H1 (cell line): Measurements from ENCODE around the gene DLG5. TPM values are rescaled to one million over a fixed set of nuclear protein-coding genes. Genes with fewer than 3 reads are reported as not detected.

Experiments
- CTCF ChIA-PET: fragments of 300-600 bp; sonication (Branson Sonifier 250); formaldehyde crosslinking; loops from one replicate; lab custom pipeline; 2021; ENCODE audit not compliant: partially characterized antibody; lab: Charles Lee
- POLR2A ChIA-PET: fragments of 300-600 bp; sonication (Branson Sonifier 250); formaldehyde crosslinking; loops from one replicate; lab custom pipeline; 2021; ENCODE audit warnings: inconsistent platforms; ENCODE audit not compliant: partially characterized antibody; lab: Charles Lee
- DNase-seq, 2 experiments: peaks; one replicate each; pipeline versions ENCODE4 v3.0.0 to v3.0.0-alpha.2; 2010 to 2022; ENCODE audit warnings: low spot score in 2 of 2, low read depth in 1 of 2, mixed read lengths in 1 of 2
- FAIRE-seq: peaks from 2 replicates; lab custom pipeline; 2011; peaks lifted over from hg19 to GRCh38; lab: Jason Lieb, UNC
- H2AFZ ChIP-seq: 2 replicates; pipeline ENCODE4 v1.8.1; 2012; ENCODE audit warnings: low read length, inconsistent platforms
- H2AK5ac ChIP-seq: 2 replicates; pipeline ENCODE4 v1.6.1; 2013; ENCODE audit warnings: low read depth, low read length
- H2BK120ac ChIP-seq: replicated peaks from 2 replicates; pipeline ENCODE3; 2013; ENCODE audit warnings: low read depth, low read length, inconsistent platforms
- H2BK12ac ChIP-seq: 2 replicates; pipeline ENCODE4 v1.6.1; 2013; ENCODE audit warnings: low read depth, low read length
- H2BK15ac ChIP-seq: 2 replicates; pipeline ENCODE4 v1.6.1; 2013; ENCODE audit warnings: low read length
- H2BK20ac ChIP-seq: 2 replicates; pipeline ENCODE4 v1.6.1; 2013; ENCODE audit warnings: low read length
- H2BK5ac ChIP-seq: 2 replicates; pipeline ENCODE4 v1.6.1; 2013; ENCODE audit warnings: low read depth, low read length
- H3K14ac ChIP-seq: 2 replicates; pipeline ENCODE4 v1.6.1; 2013; ENCODE audit warnings: inconsistent platforms; ENCODE audit not compliant: insufficient read length
- H3K18ac ChIP-seq: 2 replicates; pipeline ENCODE4 v1.6.1; 2013; ENCODE audit warnings: low read length; ENCODE audit errors: extremely low read depth
- H3K23ac ChIP-seq: 2 replicates; pipeline ENCODE4 v1.6.1; 2013; ENCODE audit warnings: inconsistent platforms; ENCODE audit not compliant: insufficient read length
- H3K23me2 ChIP-seq: 2 replicates; pipeline ENCODE4 v1.6.1; 2013; ENCODE audit warnings: low read depth, low read length
- H3K27ac ChIP-seq: 2 replicates; pipeline ENCODE4 v1.6.1; 2011; ENCODE audit warnings: low read depth, low read length, inconsistent platforms
- H3K27me3 ChIP-seq, 4 experiments: replicated peaks in 1 of 4; 1 replicate in 1 of 4; 2 replicates in 3 of 4; pipeline versions ENCODE4 v1.6.1 to v1.8.1; 2011 to 2013; ENCODE audit warnings: low read length in 3 of 4, mild to moderate bottlenecking in 3 of 4, inconsistent platforms in 2 of 4, mixed read lengths in 2 of 4, moderate library complexity in 1 of 4; ENCODE audit not compliant: control insufficient read depth in 3 of 4, insufficient read depth in 3 of 4; ENCODE audit errors: extremely low read depth in 1 of 4
- H3K36me3 ChIP-seq, 4 experiments: 2 replicates each; pipeline versions ENCODE4 v1.6.1 to v1.8.1; 2011 to 2013; ENCODE audit warnings: mild to moderate bottlenecking in 4 of 4, low read length in 3 of 4, moderate library complexity in 2 of 4, control low read depth in 1 of 4, inconsistent platforms in 1 of 4; ENCODE audit not compliant: insufficient read depth in 4 of 4, control insufficient read depth in 2 of 4
- H3K4ac ChIP-seq: replicated peaks from 2 replicates; pipeline ENCODE3; 2013; ENCODE audit warnings: low read length, low read depth, mixed read lengths, inconsistent platforms; ENCODE audit not compliant: insufficient read length
- H3K4me1 ChIP-seq, 4 experiments: replicated peaks in 1 of 4; 1 replicate in 1 of 4; 2 replicates in 3 of 4; pipeline versions ENCODE4 v1.6.1 to v1.8.1; 2011 to 2013; ENCODE audit warnings: low read length in 3 of 4, inconsistent platforms in 2 of 4, mixed read lengths in 1 of 4; ENCODE audit not compliant: insufficient read depth in 4 of 4, control insufficient read depth in 3 of 4
- H3K4me2 ChIP-seq, 2 experiments: 2 replicates each; pipeline versions ENCODE4 v1.6.1 to v1.8.1; 2011 to 2013; ENCODE audit warnings: low read depth in 2 of 2, low read length in 2 of 2, control low read depth in 1 of 2, inconsistent platforms in 1 of 2, mild to moderate bottlenecking in 1 of 2; ENCODE audit not compliant: insufficient read depth in 1 of 2
- H3K4me3 ChIP-seq, 4 experiments: fragments of 200-600, 300-600 bp in 1 of 4; sonication (generic), shearing (Covaris generic), sonication (Bioruptor Twin) in 1 of 4; 2 replicates each; pipeline versions ENCODE4 v1.5.1 to v1.8.1; 2011 to 2016; ENCODE audit warnings: low read length in 4 of 4, low read depth in 3 of 4, control low read depth in 2 of 4, inconsistent platforms in 2 of 4, mild to moderate bottlenecking in 2 of 4, mixed read lengths in 1 of 4, moderate library complexity in 1 of 4; ENCODE audit not compliant: insufficient read depth in 2 of 4; ENCODE audit errors: extremely low read depth in 1 of 4
- H3K56ac ChIP-seq: replicated peaks from 2 replicates; pipeline ENCODE3; 2013; ENCODE audit warnings: low read depth, mild to moderate bottlenecking, mixed read lengths, low read length, inconsistent platforms; ENCODE audit not compliant: insufficient read length
- H3K79me1 ChIP-seq: 2 replicates; pipeline ENCODE4 v1.6.1; 2013; ENCODE audit warnings: low read depth, low read length, control low read depth
- H3K79me2 ChIP-seq, 2 experiments: 2 replicates each; pipeline versions ENCODE4 v1.6.1 to v1.8.1; 2012 to 2013; ENCODE audit warnings: low read length in 2 of 2, mild to moderate bottlenecking in 2 of 2, inconsistent platforms in 1 of 2; ENCODE audit not compliant: insufficient read depth in 2 of 2, control insufficient read depth in 1 of 2
- H3K9ac ChIP-seq, 4 experiments: replicated peaks in 1 of 4; 1 replicate in 1 of 4; 2 replicates in 3 of 4; pipeline versions ENCODE4 v1.6.1 to v1.8.1; 2011 to 2013; ENCODE audit warnings: low read depth in 3 of 4, low read length in 3 of 4, control low read depth in 2 of 4, mild to moderate bottlenecking in 2 of 4, moderate library complexity in 2 of 4, inconsistent platforms in 1 of 4; ENCODE audit errors: extremely low read depth in 1 of 4
- H3K9me3 ChIP-seq, 2 experiments: 2 replicates each; pipeline versions ENCODE4 v1.6.1 to v1.8.1; 2012 to 2013; ENCODE audit warnings: mild to moderate bottlenecking in 2 of 2, moderate library complexity in 2 of 2, control low read depth in 1 of 2, inconsistent platforms in 1 of 2, low read depth in 1 of 2, low read length in 1 of 2, mixed read lengths in 1 of 2; ENCODE audit not compliant: insufficient read depth in 2 of 2
- H4K20me1 ChIP-seq, 2 experiments: replicated peaks in 1 of 2; 2 replicates each; pipeline versions ENCODE3 to v1.8.1; 2011 to 2013; ENCODE audit warnings: inconsistent platforms in 2 of 2, low read length in 2 of 2, mild to moderate bottlenecking in 1 of 2; ENCODE audit not compliant: insufficient read depth in 2 of 2, control insufficient read depth in 1 of 2
- H4K5ac ChIP-seq: 2 replicates; pipeline ENCODE4 v1.6.1; 2013; ENCODE audit warnings: low read length, low read depth, mixed read lengths, inconsistent platforms; ENCODE audit not compliant: insufficient read length
- H4K8ac ChIP-seq: 2 replicates; pipeline ENCODE4 v1.8.0; 2013; ENCODE audit warnings: mild to moderate bottlenecking, moderate library complexity, low read length, inconsistent platforms; ENCODE audit not compliant: insufficient read depth; ENCODE audit errors: extremely low read depth
- H4K91ac ChIP-seq: replicated peaks from 2 replicates; pipeline ENCODE3; 2013; ENCODE audit warnings: low read length, mixed read lengths, inconsistent platforms; ENCODE audit not compliant: insufficient read length
- BCL11A ChIP-seq, 2 experiments: IDR thresholded peaks; one replicate each; pipeline ENCODE4 v1.6.1; 2011; ENCODE audit warnings: low read depth in 2 of 2, low read length in 2 of 2, mild to moderate bottlenecking in 2 of 2
- CHD1 ChIP-seq: IDR thresholded peaks from 2 replicates; pipeline ENCODE4 v1.6.1; 2012; ENCODE audit warnings: low read depth, low read length, improper control_type of control experiment
- POU5F1 ChIP-seq: IDR thresholded peaks from 2 replicates; pipeline ENCODE4 v1.6.1; 2011; ENCODE audit warnings: low read depth, mild to moderate bottlenecking, low read length, moderate library complexity
- SIRT6 ChIP-seq: IDR thresholded peaks from one replicate; pipeline ENCODE4 v1.7.1; 2012; ENCODE audit warnings: low read length, inconsistent platforms
- WGBS, 2 experiments: shearing (Covaris generic) in 1 of 2; methylation state at CpG; one replicate each; pipeline versions ENCODE4 v1.1.6 to v1.1.7; 2013 to 2015; ENCODE audit warnings: low lambda C conversion rate in 2 of 2, mixed read lengths in 2 of 2, inconsistent platforms in 1 of 2, low coverage in 1 of 2, missing lambda C conversion rate in 1 of 2; ENCODE audit not compliant: insufficient replicate concordance in 2 of 2, insufficient coverage in 1 of 2, insufficient read length in 1 of 2; ENCODE audit errors: extremely low coverage in 1 of 2, missing lambda C conversion rate in 1 of 2; 5-methylcytosine and 5-hydroxymethylcytosine counted together
- polyA plus RNA-seq, 7 experiments: library from polyadenylated mRNA; depleted of rRNA in 3 of 7; stranded (reverse) in 5 of 7; unstranded in 2 of 7; fragments of >200 nt in 5 of 7; fragments of 200-250 nt in 2 of 7; gene quantifications; 1 replicate in 5 of 7; 2 replicates in 1 of 7; 4 replicates in 1 of 7; pipeline versions ENCODE4 v1.2.1 to v1.2.3, GENCODE V29; 2011 to 2013; ENCODE audit warnings: missing spikeins in 2 of 7, mixed read lengths in 2 of 7
- total RNA-seq: library from RNA; stranded (reverse); fragmentation: NEBNext Ultra II Directional; extraction: Animal tissue kit (Norgen Biotek cat#: 25700); gene quantifications from 2 replicates; pipeline ENCODE4 v1.2.1, GENCODE V29; 2021

DLG5 gene
- total and polyA plus RNA-seq, 2 of the 8 experiments (the other 6 are each of a cell fraction or from before 2014, with no cell fraction given), result 15.6 to 71.4 TPM

DNA sequence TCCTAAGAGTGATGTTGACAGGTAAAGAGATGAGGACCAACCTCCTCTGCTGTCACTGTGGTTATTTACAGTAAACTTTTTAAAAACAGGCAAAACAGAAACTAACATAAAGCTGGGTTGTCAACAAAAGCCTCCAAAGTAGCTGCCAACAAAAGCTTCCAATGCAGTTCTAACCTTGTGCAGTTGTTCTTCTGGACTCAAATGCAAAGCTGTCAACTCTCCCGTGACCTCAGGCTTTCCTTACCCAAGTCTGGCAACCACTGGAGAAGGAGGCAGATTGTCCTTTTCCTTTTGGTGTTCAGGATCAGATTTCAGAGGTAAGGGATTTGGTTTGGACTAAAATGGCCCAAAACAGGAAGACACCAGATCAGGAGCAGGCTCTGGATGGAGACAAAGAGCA, 63.1 kb downstream of the DLG5 start:
- 84% methylated on average over 1 of the region's 1 CpG; no CpG with 5 or more reads in 1 of the 2 experiments for WGBS, 2 experiments
- no peak for TF ChIP-seq CHD1
- no peak for TF ChIP-seq SIRT6
- TF ChIP-seq BCL11A (IDR thresholded peaks at IDR 0.05; ENCODE audit: low read depth in 2 of 2, low read length in 2 of 2), result no peak
- TF ChIP-seq POU5F1, result no peak

More for the DNA sequence above, 63.1 kb downstream of the DLG5 start:
- Histone ChIP-seq H3K4me3 (no peak overlapping the region), H2BK20ac (no peak overlapping the region), H2AK5ac (no peak overlapping the region), H2BK12ac (no peak overlapping the region; the same call in 1 of the 2 replicates), H3K27ac (no peak overlapping the region), H3K18ac (no peak overlapping the region), H3K14ac (no peak overlapping the region), H3K23me2 (no peaks in the 10 kb centered on the region), H4K5ac (no peak overlapping the region), H4K20me1 (peaks cover 0 to 2% of the 10 kb centered on the region in 2 experiments), H3K36me3 (peaks cover 0 to 8% (median 1%) of the 10 kb centered on the region in 4 experiments; a peak in 3 of 8 replicates), H3K56ac (no peak overlapping the region), H3K9ac (no peak overlapping the region), H2BK120ac (no peak overlapping the region), H3K79me1 (peaks cover 2% of the 10 kb centered on the region; the same call in 1 of the 2 replicates), H2AFZ (no peak overlapping the region), H3K79me2 (peaks cover 0 to 26% of the 10 kb centered on the region in 2 experiments; a peak in 2 of 4 replicates), H4K91ac (no peak overlapping the region), H3K23ac (no peak overlapping the region), H2BK5ac (0 out of 2 replicates have a peak overlapping the region, but pooled peaks have one; percentile 19), H3K27me3 (no peaks in the 10 kb centered on the region), H3K9me3 (no peaks in the 10 kb centered on the region), H3K4ac (no peak overlapping the region), H2BK15ac (no peak overlapping the region), H3K4me1 (peaks cover 3 to 25% (median 10%) of the 10 kb centered on the region in 4 experiments), H3K4me2 (no peak overlapping the region), H4K8ac (no peak overlapping the region)
- ChIA-PET CTCF (interaction anchor here (1.1 to 3.0 kb wide), 3 partner anchors 15 to 111 kb away, joined by 3 to 12 read pairs (median 7); no protein-coding TSS in a partner anchor), POLR2A (interaction anchor here (1.9 kb wide), 1 partner anchor 17 kb away, joined by 6 read pairs; no protein-coding TSS in a partner anchor)
- FAIRE-seq (no peak), DNase-seq (no peak)
